Thyroid gland (tissue), 4 donors: ENCODE results near the gene IFITM1.
"Not testable (repeated sequence)": the region's sequence is repeated elsewhere in the genome, so short reads cannot be mapped to it uniquely, and the experiment has no call there.

Experiments
- POLR2A ChIP-seq, 2 donors: fragments of 450-650 bp; IDR thresholded peaks; one replicate each; pipeline ENCODE4 v1.6.1; 2017; ENCODE audit warnings: antibody characterized with exemption in 2 of 2, mild to moderate bottlenecking in 2 of 2, moderate library complexity in 1 of 2
- TF ChIP-seq, protein P1 (sequence below), 6 experiments: fragments of 200-600 bp in 3 of 6; fragments of 450-650 bp in 3 of 6; sonication (generic) in 3 of 6; IDR thresholded peaks; one replicate each; pipeline ENCODE4 v1.5.1; 2016 to 2019; ENCODE audit warnings: antibody characterized with exemption in 6 of 6, mild to moderate bottlenecking in 2 of 6, inconsistent platforms in 1 of 6, moderate library complexity in 1 of 6

DNA sequence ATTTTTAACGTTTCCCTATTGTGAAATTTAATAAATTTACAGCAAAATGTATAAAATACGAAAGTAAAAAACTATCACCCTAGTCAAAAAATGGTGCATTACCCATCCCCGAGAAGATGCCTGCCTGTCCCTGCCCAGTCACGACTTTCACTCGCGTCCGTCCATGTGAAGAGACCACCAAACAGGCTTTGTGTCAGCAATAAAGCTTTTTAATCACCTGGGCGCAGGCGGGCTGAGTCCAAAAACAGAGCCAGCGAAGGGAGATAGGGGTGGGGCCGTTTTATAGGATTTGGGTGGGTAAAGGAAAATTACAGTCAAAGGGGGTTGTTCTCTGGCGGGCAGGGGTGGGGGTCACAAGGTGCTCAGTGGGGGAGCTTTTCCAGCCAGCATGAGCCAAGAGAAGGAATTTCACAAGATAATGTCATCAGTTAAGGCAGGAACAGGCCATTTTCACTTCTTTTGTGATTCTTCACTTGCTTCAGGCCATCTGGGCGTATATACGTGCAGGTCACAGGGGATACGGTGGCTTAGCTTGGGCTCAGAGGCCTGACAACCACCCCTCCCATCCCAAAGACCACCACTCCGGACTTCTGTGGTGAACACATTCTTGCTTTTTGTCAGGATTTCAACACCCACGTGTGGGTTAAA, 19.9 kb downstream of the IFITM1 start:
- TF ChIP-seq, protein P1, sequence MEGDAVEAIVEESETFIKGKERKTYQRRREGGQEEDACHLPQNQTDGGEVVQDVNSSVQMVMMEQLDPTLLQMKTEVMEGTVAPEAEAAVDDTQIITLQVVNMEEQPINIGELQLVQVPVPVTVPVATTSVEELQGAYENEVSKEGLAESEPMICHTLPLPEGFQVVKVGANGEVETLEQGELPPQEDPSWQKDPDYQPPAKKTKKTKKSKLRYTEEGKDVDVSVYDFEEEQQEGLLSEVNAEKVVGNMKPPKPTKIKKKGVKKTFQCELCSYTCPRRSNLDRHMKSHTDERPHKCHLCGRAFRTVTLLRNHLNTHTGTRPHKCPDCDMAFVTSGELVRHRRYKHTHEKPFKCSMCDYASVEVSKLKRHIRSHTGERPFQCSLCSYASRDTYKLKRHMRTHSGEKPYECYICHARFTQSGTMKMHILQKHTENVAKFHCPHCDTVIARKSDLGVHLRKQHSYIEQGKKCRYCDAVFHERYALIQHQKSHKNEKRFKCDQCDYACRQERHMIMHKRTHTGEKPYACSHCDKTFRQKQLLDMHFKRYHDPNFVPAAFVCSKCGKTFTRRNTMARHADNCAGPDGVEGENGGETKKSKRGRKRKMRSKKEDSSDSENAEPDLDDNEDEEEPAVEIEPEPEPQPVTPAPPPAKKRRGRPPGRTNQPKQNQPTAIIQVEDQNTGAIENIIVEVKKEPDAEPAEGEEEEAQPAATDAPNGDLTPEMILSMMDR (IDR thresholded peaks at IDR 0.05), result not testable (repeated sequence)
- TF ChIP-seq POLR2A (IDR thresholded peaks at IDR 0.05), result not testable (repeated sequence)
